NOMO-1 treated with dmso at 0.1 percent for 144 hours (cell line): Measurements from ENCODE around the gene CTNNA3.

Experiments used
- DNase-seq: peaks from one replicate; lab custom pipeline; 2025; ENCODE audit not compliant: unreplicated experiment; lab: John Stamatoyannopoulos, UW

The CTNNA3 gene

GRCh38 chr10:67045404-67045803, 650.6 kb downstream of the CTNNA3 start:
- no peak for DNase-seq

- DNase-seq = no peak
Measured at GRCh38 chr10:67043041-67043440, 653.0 kb downstream of the CTNNA3 start.

GRCh38 chr10:67036808-67037207, 659.2 kb downstream of the CTNNA3 start:
- peak; percentile 80 for DNase-seq

GRCh38 chr10:67033878-67034277, 662.1 kb downstream of the CTNNA3 start:
- DNase-seq = no peak

GRCh38 chr10:67022099-67022498, 673.9 kb downstream of the CTNNA3 start:
- no peak for DNase-seq

- no peak for DNase-seq
Measured at GRCh38 chr10:67017218-67017617, 678.8 kb downstream of the CTNNA3 start.

- no peak for DNase-seq
Measured at GRCh38 chr10:67015225-67015624, 680.8 kb downstream of the CTNNA3 start.

- no peak for DNase-seq
Measured at GRCh38 chr10:67011981-67012380, 684.0 kb downstream of the CTNNA3 start.

- no peak for DNase-seq
Measured at GRCh38 chr10:67011480-67011879, 684.5 kb downstream of the CTNNA3 start.

- DNase-seq = no peak
Measured at GRCh38 chr10:67005981-67006380, 690.0 kb downstream of the CTNNA3 start.

- DNase-seq = no peak
Measured at GRCh38 chr10:67004690-67005089, 691.3 kb downstream of the CTNNA3 start.

GRCh38 chr10:66999762-67000545, 696.0 kb downstream of the CTNNA3 start:
- no peak for DNase-seq

GRCh38 chr10:66996996-66997395, 699.0 kb downstream of the CTNNA3 start:
- DNase-seq = no peak

- no peak for DNase-seq
Measured at GRCh38 chr10:66990143-66990830, 705.7 kb downstream of the CTNNA3 start.

GRCh38 chr10:66983475-66983818, 712.5 kb downstream of the CTNNA3 start:
- DNase-seq = no peak

GRCh38 chr10:66982792-66983474, 713.1 kb downstream of the CTNNA3 start:
- DNase-seq = no peak

- no peak for DNase-seq
Measured at GRCh38 chr10:66982053-66982420, 714.0 kb downstream of the CTNNA3 start.

- no peak for DNase-seq
Measured at GRCh38 chr10:66981361-66982052, 714.5 kb downstream of the CTNNA3 start.

GRCh38 chr10:66980246-66980815, 715.7 kb downstream of the CTNNA3 start:
- DNase-seq = no peak

GRCh38 chr10:66964946-66965345, 731.0 kb downstream of the CTNNA3 start:
- no peak for DNase-seq

- DNase-seq = no peak
Measured at GRCh38 chr10:66958466-66958865, 737.5 kb downstream of the CTNNA3 start.
